Psoas muscle (tissue), 8 donors: ENCODE results near the gene SPTBN1. TPM values are rescaled to one million over a fixed set of nuclear protein-coding genes. Genes with fewer than 3 reads are reported as not detected.

Experiments used
- ATAC-seq, 4 donors: fragments of 200-7000 bp; cut with Tn5 transposase; one replicate each; pipeline ENCODE4 v1.9.1; 2020; ENCODE audit warnings: moderate library complexity in 3 of 4, mild to moderate bottlenecking in 2 of 4
- DNase-seq, 2 donors: peaks; one replicate each; pipeline ENCODE4 v3.0.0-alpha.2; 2020
- H3K27ac ChIP-seq: fragments of 200-600 bp; one replicate; pipeline ENCODE4 v1.8.0; 2022
- H3K27me3 ChIP-seq, 3 donors: fragments of 200-600 bp in 1 of 3; one replicate each; pipeline versions ENCODE4 v1.6.1 to v1.8.0; 2013 to 2022; ENCODE audit warnings: low read length in 2 of 3, mild to moderate bottlenecking in 2 of 3, moderate library complexity in 1 of 3; ENCODE audit not compliant: insufficient read depth in 3 of 3
- H3K36me3 ChIP-seq, 2 donors: fragments of 200-600 bp in 1 of 2; one replicate each; pipeline versions ENCODE4 v1.6.1 to v1.8.0; 2013 to 2022; ENCODE audit warnings: low read depth in 1 of 2, mild to moderate bottlenecking in 1 of 2, moderate library complexity in 1 of 2; ENCODE audit not compliant: insufficient read depth in 1 of 2
- H3K4me1 ChIP-seq: fragments of 200-600 bp; one replicate; pipeline ENCODE4 v1.8.0; 2022
- H3K4me3 ChIP-seq: fragments of 200-600 bp; one replicate; pipeline ENCODE4 v1.8.0; 2022; ENCODE audit warnings: mild to moderate bottlenecking
- H3K9me3 ChIP-seq: fragments of 200-600 bp; one replicate; pipeline ENCODE4 v1.8.0; 2022
- CTCF ChIP-seq: fragments of 200-600 bp; IDR thresholded peaks from one replicate; pipeline ENCODE4 v1.8.0; 2022; ENCODE audit warnings: antibody characterized with exemption
- WGBS, 3 donors: extraction: QIAGEN DNeasy Blood & Tissue Kit; methylation state at CpG; one replicate each; pipeline versions ENCODE4 v1.1.6 to v1.1.7; 2013; 5-methylcytosine and 5-hydroxymethylcytosine counted together
- intact Hi-C, 2 donors: fragments of 100-400 bp; cut with DNase I; formaldehyde crosslinking; loops; one replicate each; pipeline versions ENCODE4 v1.11.0 to v1.14.2; 2022
- polyA plus RNA-seq, 3 donors: library from polyadenylated mRNA; stranded (reverse); fragments of 200-250 nt; gene quantifications; one replicate each; pipeline ENCODE4 v1.2.3, GENCODE V29; 2013
- total RNA-seq, 4 donors: library from RNA; stranded (reverse); fragmentation: NEBNext Ultra II Directional in 2 of 4; extraction: Animal tissue kit (Norgen Biotek cat#: 25700) in 2 of 4; gene quantifications; one replicate each; pipeline versions ENCODE4 v1.2.1 to v1.2.4, GENCODE V29; 2021 to 2023
- donor health status: healthy with polysubstance abuse.
- donor health status: DM: no; HTN: no; CAD: no; lungs with moderate emphysema.
- donor health status: Bipolar disorder and iron deficiency.
- donor health status: healthy.
- donor health status: DM: yes; HTN: yes; CAD: no.
- donor health status: DM: no; HTN: no; CAD: no.
- donor health status: DM: no; HTN: no; CAD: no.
- donor health status: DM: yes; HTN: yes; CAD: no.

SPTBN1 gene
- total and polyA plus RNA-seq, 7 donors: 22.9 to 180 (median 87.8) TPM

- H3K27ac ChIP-seq: peak overlapping the region; percentile 73
These were observed 211.1 kb downstream of the SPTBN1 start for GRCh38 chr2:54667266-54667639.

GRCh38 chr2:54667726-54668650, 211.9 kb downstream of the SPTBN1 start:
- Histone ChIP-seq H3K9me3 (no peaks in the 10 kb centered on the region), H3K4me3 (no peak overlapping the region), H3K4me1 (peaks cover 39% of the 10 kb centered on the region), H3K36me3 (peaks cover 3 to 67% of the 10 kb centered on the region in 2 donors), H3K27ac (peak overlapping the region; percentile 73), H3K27me3 (no peaks in the 10 kb centered on the region)
- intact Hi-C loops: loop anchor here in 1 of 2 donors (10.0 kb wide), 1 partner anchor 167 kb away; no protein-coding TSS in a partner anchor
- WGBS, 3 donors: 91 to 93% (median 93%) methylated on average over 17 of the region's 17 CpGs
- DNase-seq (no peak), ATAC-seq (no peak)
- TF ChIP-seq CTCF: no peak

More at GRCh38 chr2:54667266-54667639, 211.1 kb downstream of the SPTBN1 start:
- DNase-seq (no peak), ATAC-seq (no peak)
- no peak for TF ChIP-seq CTCF
- Histone ChIP-seq H3K36me3 (peaks cover 7 to 75% of the 10 kb centered on the region in 2 donors), H3K9me3 (no peaks in the 10 kb centered on the region), H3K4me3 (no peak overlapping the region), H3K4me1 (peaks cover 38% of the 10 kb centered on the region), H3K27me3 (no peaks in the 10 kb centered on the region)
- intact Hi-C loops: loop anchor here in 1 of 2 donors (10.0 kb wide), 1 partner anchor 168 kb away; no protein-coding TSS in a partner anchor
- 82 to 89% (median 88%) methylated on average over 4 of the region's 4 CpGs for WGBS, 3 donors

GRCh38 chr2:54668711-54669110, 212.6 kb downstream of the SPTBN1 start:
- TF ChIP-seq CTCF: no peak
- intact Hi-C loops: loop anchor here in 1 of 2 donors (10.0 kb wide), 1 partner anchor 166 kb away; no protein-coding TSS in a partner anchor

GRCh38 chr2:54669677-54670484, 213.8 kb downstream of the SPTBN1 start:
- no peak for TF ChIP-seq CTCF
- intact Hi-C loops: loop anchor here in 1 of 2 donors (10.0 kb wide), 1 partner anchor 165 kb away; no protein-coding TSS in a partner anchor
- no peaks in the 10 kb centered on the region for H3K27me3 ChIP-seq
- DNase-seq (no peak), ATAC-seq (peak in 1 of 4 donors; percentile 28)
- peak overlapping the region; percentile 31 for H3K27ac ChIP-seq
- H3K36me3 ChIP-seq: peaks cover 3 to 49% of the 10 kb centered on the region in 2 donors
- no peaks in the 10 kb centered on the region for H3K9me3 ChIP-seq
- 48 to 58% (median 52%) methylated on average over 7 of the region's 7 CpGs for WGBS, 3 donors
- H3K4me3 ChIP-seq: no peak overlapping the region
- H3K4me1 ChIP-seq: peaks cover 44% of the 10 kb centered on the region

More at GRCh38 chr2:54668711-54669110, 212.6 kb downstream of the SPTBN1 start:
- Histone ChIP-seq H3K36me3 (peaks cover 3 to 60% of the 10 kb centered on the region in 2 donors), H3K4me3 (no peak overlapping the region), H3K9me3 (no peaks in the 10 kb centered on the region), H3K27ac (peak overlapping the region; percentile 18), H3K27me3 (no peaks in the 10 kb centered on the region), H3K4me1 (peaks cover 44% of the 10 kb centered on the region)
- 94 to 99% (median 95%) methylated on average over 5 of the region's 5 CpGs for WGBS, 3 donors
- no peak for ATAC-seq
- no peak for DNase-seq
